ENCODE results near the gene SLC25A10. TPM values are rescaled to one million over a fixed set of nuclear protein-coding genes. Genes with fewer than 3 reads are reported as not detected.

SLC25A10 gene
- total and polyA plus RNA-seq, 2 of the 4 experiments (the other 2 are of a cell fraction), result 14.9 to 19.0 TPM

- Histone ChIP-seq H3K27me3 (ENCODE audit: control insufficient read depth, insufficient read depth, low read length) (no peaks in the 10 kb centered on the region), H2BK120ac (ENCODE audit: low read depth, low read length) (no peak overlapping the region), H3K56ac (ENCODE audit: extremely low read depth, insufficient read depth, low read length) (no peak overlapping the region), H2AK9ac (replicated peaks; ENCODE audit: low read depth, low read length, poor library complexity) (no peak overlapping the region), H3K4me3 (ENCODE audit: insufficient read depth, low read depth, low read length) (no peak overlapping the region), H3K14ac (replicated peaks; ENCODE audit: low read depth, low read length) (no peak overlapping the region), H3K4me1 (ENCODE audit: control insufficient read depth, insufficient read depth, low read length) (peaks cover 5% of the 10 kb centered on the region), H2BK15ac (ENCODE audit: low read depth, low read length) (no peak overlapping the region), H2AK5ac (ENCODE audit: low read depth, low read length) (no peak overlapping the region), H4K8ac (ENCODE audit: low read depth in 2 of 2, low read length in 2 of 2) (no peak overlapping the region), H2BK5ac (ENCODE audit: low read depth, low read length, poor library complexity, severe bottlenecking) (no peak overlapping the region), H4K91ac (ENCODE audit: insufficient read depth, low read depth, low read length) (no peak overlapping the region), H2BK20ac (ENCODE audit: low read depth, low read length) (no peak overlapping the region), H3K4me2 (ENCODE audit: low read depth, low read length) (no peak overlapping the region), H3K79me1 (ENCODE audit: low read depth in 1 of 2, low read length in 2 of 2) (peaks cover 12 to 18% of the 10 kb centered on the region in 2 experiments), H3K9me3 (ENCODE audit: control insufficient read depth, insufficient read depth, low read length) (no peaks in the 10 kb centered on the region), H4K5ac (ENCODE audit: low read depth, low read length) (no peak overlapping the region), H3K9ac (ENCODE audit: low read depth, low read length) (no peak overlapping the region), H3K4ac (ENCODE audit: low read depth, low read length) (no peak overlapping the region), H3K23ac (ENCODE audit: low read depth, low read length) (no peak overlapping the region), H2AFZ (replicated peaks; ENCODE audit: low read length, poor library complexity) (no peak overlapping the region), H4K20me1 (ENCODE audit: insufficient read depth, low read length) (no peaks in the 10 kb centered on the region; the same call in 1 of the 2 replicates), H3K9me1 (ENCODE audit: insufficient read depth, low read length) (no peaks in the 10 kb centered on the region), H3K27ac (ENCODE audit: insufficient read depth, low read length) (no peak overlapping the region), H3K36me3 (ENCODE audit: control insufficient read depth, insufficient read depth, low read length) (peaks cover 2% of the 10 kb centered on the region; the same call in 1 of the 2 replicates), H3K18ac (ENCODE audit: low read depth, low read length) (no peak overlapping the region)
- dilution Hi-C loops (cut with HindIII; ENCODE audit: low sequenced_read_pairs, unreplicated experiment), result no loop called here
- CTCF ChIA-PET, result no interaction called here
- in situ Hi-C loops (cut with MboI; ENCODE audit: low sequenced_read_pairs), result no loop called here
- TF ChIP-seq, protein P1, sequence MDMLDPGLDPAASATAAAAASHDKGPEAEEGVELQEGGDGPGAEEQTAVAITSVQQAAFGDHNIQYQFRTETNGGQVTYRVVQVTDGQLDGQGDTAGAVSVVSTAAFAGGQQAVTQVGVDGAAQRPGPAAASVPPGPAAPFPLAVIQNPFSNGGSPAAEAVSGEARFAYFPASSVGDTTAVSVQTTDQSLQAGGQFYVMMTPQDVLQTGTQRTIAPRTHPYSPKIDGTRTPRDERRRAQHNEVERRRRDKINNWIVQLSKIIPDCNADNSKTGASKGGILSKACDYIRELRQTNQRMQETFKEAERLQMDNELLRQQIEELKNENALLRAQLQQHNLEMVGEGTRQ (IDR thresholded peaks at IDR 0.05; ENCODE audit: low read depth, low read length), result no peak
- TF ChIP-seq BHLHE40 (IDR thresholded peaks at IDR 0.05; ENCODE audit: low read depth, low read length) (no peak), ELK1 (IDR thresholded peaks at IDR 0.05; ENCODE audit: borderline replicate concordance, low read depth, low read length) (no peak), MXI1 (IDR thresholded peaks at IDR 0.05; ENCODE audit: borderline replicate concordance, low read depth, low read length) (no peak), POLR2A (IDR thresholded peaks at IDR 0.05; ENCODE audit: low read depth, low read length) (no peak), MAZ (IDR thresholded peaks at IDR 0.05; ENCODE audit: borderline replicate concordance, low read depth, low read length) (no peak), MAFK (IDR thresholded peaks at IDR 0.05; ENCODE audit: low read depth, low read length) (no peak), NFE2L2 (IDR thresholded peaks at IDR 0.05; ENCODE audit: low read depth, low read length) (no peak), CEBPB (IDR thresholded peaks at IDR 0.05; ENCODE audit: low read depth, low read length) (no peak), SMC3 (IDR thresholded peaks at IDR 0.05; ENCODE audit: low read depth, low read length) (no peak), RCOR1 (IDR thresholded peaks at IDR 0.05; ENCODE audit: insufficient replicate concordance, low read length) (no peak), RAD21 (IDR thresholded peaks at IDR 0.05; ENCODE audit: low read length) (no peak), CHD1 (IDR thresholded peaks at IDR 0.05; ENCODE audit: low read depth, low read length) (no peak), RFX5 (IDR thresholded peaks at IDR 0.05; ENCODE audit: low read depth, low read length) (no peak), FOS (IDR thresholded peaks at IDR 0.05; ENCODE audit: low read depth, low read length) (no peak)
- TF ChIP-seq, protein P2, sequence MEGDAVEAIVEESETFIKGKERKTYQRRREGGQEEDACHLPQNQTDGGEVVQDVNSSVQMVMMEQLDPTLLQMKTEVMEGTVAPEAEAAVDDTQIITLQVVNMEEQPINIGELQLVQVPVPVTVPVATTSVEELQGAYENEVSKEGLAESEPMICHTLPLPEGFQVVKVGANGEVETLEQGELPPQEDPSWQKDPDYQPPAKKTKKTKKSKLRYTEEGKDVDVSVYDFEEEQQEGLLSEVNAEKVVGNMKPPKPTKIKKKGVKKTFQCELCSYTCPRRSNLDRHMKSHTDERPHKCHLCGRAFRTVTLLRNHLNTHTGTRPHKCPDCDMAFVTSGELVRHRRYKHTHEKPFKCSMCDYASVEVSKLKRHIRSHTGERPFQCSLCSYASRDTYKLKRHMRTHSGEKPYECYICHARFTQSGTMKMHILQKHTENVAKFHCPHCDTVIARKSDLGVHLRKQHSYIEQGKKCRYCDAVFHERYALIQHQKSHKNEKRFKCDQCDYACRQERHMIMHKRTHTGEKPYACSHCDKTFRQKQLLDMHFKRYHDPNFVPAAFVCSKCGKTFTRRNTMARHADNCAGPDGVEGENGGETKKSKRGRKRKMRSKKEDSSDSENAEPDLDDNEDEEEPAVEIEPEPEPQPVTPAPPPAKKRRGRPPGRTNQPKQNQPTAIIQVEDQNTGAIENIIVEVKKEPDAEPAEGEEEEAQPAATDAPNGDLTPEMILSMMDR (conservative IDR thresholded peaks at IDR 0.05; ENCODE audit: low read depth, low read length), result no peak
- intact Hi-C loops (cut with micrococcal nuclease), result no loop called here
- DNase-seq (no peak), ATAC-seq (ENCODE audit: low read depth) (no peak)
- 100% methylated on average over 3 of the region's 9 CpGs; no CpG with 5 or more reads in 1 of the 2 experiments for WGBS, 2 experiments (ENCODE audit: extremely low coverage in 2 of 2, insufficient read length in 1 of 2)
- BruUV-seq (replicated peaks), result no TSS peak
- POLR2A ChIA-PET (ENCODE audit: unreplicated experiment), result no interaction called here
Observed at GRCh38 chr17:81717766-81718089, 5.6 kb downstream of the SLC25A10 start.

Measured in IMR-90 (cell line).